Measurements from ENCODE around the gene MAT2A. TPM values are rescaled to one million over a fixed set of nuclear protein-coding genes. Genes with fewer than 3 reads are reported as not detected.

MAT2A gene
- polyA plus RNA-seq (ENCODE audit: insufficient read length in 10 of 10) = 100 to 1,000 TPM; 153 to 268 (median 198) TPM
- long read RNA-seq, donor 1, transcript MAT2A-201 (9 exons, 2,819 nt) = major isoform, 27 of 37 reads
- long read RNA-seq, donor 1, partial matches to known transcripts = 9 of 37 reads
- long read RNA-seq, donor 1, other reads (novel, unspliced or antisense) = 0 of 37 reads
- long read RNA-seq, donor 2, transcript MAT2A-201 (9 exons, 2,819 nt) = major isoform, 16 of 30 reads
- long read RNA-seq, donor 2, partial matches to known transcripts = 13 of 30 reads
- long read RNA-seq, donor 2, other reads (novel, unspliced or antisense) = 0 of 30 reads
- long read RNA-seq, donor 3 = 0 reads
- long read RNA-seq, donor 4, transcript MAT2A-201 (9 exons, 2,819 nt) = major isoform, 12 of 27 reads
- long read RNA-seq, donor 4, partial matches to known transcripts = 14 of 27 reads
- long read RNA-seq, donor 4, other reads (novel, unspliced or antisense) = 0 of 27 reads
- long read RNA-seq, donor 5, transcript MAT2A-201 (9 exons, 2,819 nt) = major isoform, 34 of 58 reads
- long read RNA-seq, donor 5, partial matches to known transcripts = 19 of 58 reads
- long read RNA-seq, donor 5, other reads (novel, unspliced or antisense) = 5 of 58 reads
- long read RNA-seq, donor 6, transcript MAT2A-201 (9 exons, 2,819 nt) = major isoform, 35 of 78 reads
- long read RNA-seq, donor 6, partial matches to known transcripts = 41 of 78 reads
- long read RNA-seq, donor 6, other reads (novel, unspliced or antisense) = 0 of 78 reads
- long read RNA-seq, donor 7, transcript MAT2A-201 (9 exons, 2,819 nt) = major isoform, 10 of 40 reads
- long read RNA-seq, donor 7, partial matches to known transcripts = 30 of 40 reads
- long read RNA-seq, donor 7, other reads (novel, unspliced or antisense) = 0 of 40 reads
- long read RNA-seq, donor 8, transcript MAT2A-201 (9 exons, 2,819 nt) = major isoform, 21 of 39 reads
- long read RNA-seq, donor 8, partial matches to known transcripts = 17 of 39 reads
- long read RNA-seq, donor 8, other reads (novel, unspliced or antisense) = 0 of 39 reads
- long read RNA-seq, donor 9, partial matches to known transcripts = 0 of 1 reads
- long read RNA-seq, donor 9, other reads (novel, unspliced or antisense) = 0 of 1 reads

- peak; percentile 94 to 99 (median 97) for DNase-seq
These were observed at the start of gene MAT2A for GRCh38 chr2:85538507-85539360. MAT2A (plus strand) TSS chr2:85539168; CDS start chr2:85539288, 120 bp downstream.

GRCh38 chr2:85490861-85491755 is 47.9 kb upstream of the MAT2A start:
- DNase-seq = no peak

GRCh38 chr2:85496436-85496835 is 42.5 kb upstream of the MAT2A start:
- no peak for DNase-seq

- DNase-seq = no peak
These were observed 40.9 kb upstream of the MAT2A start for GRCh38 chr2:85497944-85498630.

- no peak for DNase-seq
These were observed 37.7 kb upstream of the MAT2A start for GRCh38 chr2:85501248-85501647.

GRCh38 chr2:85502720-85503119 is 36.2 kb upstream of the MAT2A start:
- DNase-seq = no peak

- DNase-seq = no peak
These were observed 35.7 kb upstream of the MAT2A start for GRCh38 chr2:85503168-85503850.

- peak in 1 of 3 donors; percentile 30 for DNase-seq
These were observed 34.9 kb upstream of the MAT2A start for GRCh38 chr2:85503851-85504777.

GRCh38 chr2:85504778-85505261 is 34.1 kb upstream of the MAT2A start:
- DNase-seq = peak; percentile 42 to 80 (median 76)

GRCh38 chr2:85505551-85506238 is 33.3 kb upstream of the MAT2A start:
- no peak for DNase-seq

- peak in 1 of 3 donors; percentile 38 for DNase-seq
These were observed 32.2 kb upstream of the MAT2A start for GRCh38 chr2:85506768-85507181.

- DNase-seq = peak in 1 of 3 donors; percentile 47
These were observed 27.8 kb upstream of the MAT2A start for GRCh38 chr2:85511008-85511811.

GRCh38 chr2:85514323-85514722 is 24.6 kb upstream of the MAT2A start:
- no peak for DNase-seq

GRCh38 chr2:85516653-85517389 is 22.1 kb upstream of the MAT2A start:
- no peak for DNase-seq

GRCh38 chr2:85522090-85522647 is 16.8 kb upstream of the MAT2A start:
- no peak for DNase-seq
